Measurements from ENCODE around the gene HNRNPD. TPM values are rescaled to one million over a fixed set of nuclear protein-coding genes. Genes with fewer than 3 reads are reported as not detected.

HNRNPD gene
- total and polyA plus RNA-seq, 10 of the 15 experiments (the other 5 are each of a cell fraction or from before 2014, with no cell fraction given): 76.6 to 882 (median 265) TPM

DNA sequence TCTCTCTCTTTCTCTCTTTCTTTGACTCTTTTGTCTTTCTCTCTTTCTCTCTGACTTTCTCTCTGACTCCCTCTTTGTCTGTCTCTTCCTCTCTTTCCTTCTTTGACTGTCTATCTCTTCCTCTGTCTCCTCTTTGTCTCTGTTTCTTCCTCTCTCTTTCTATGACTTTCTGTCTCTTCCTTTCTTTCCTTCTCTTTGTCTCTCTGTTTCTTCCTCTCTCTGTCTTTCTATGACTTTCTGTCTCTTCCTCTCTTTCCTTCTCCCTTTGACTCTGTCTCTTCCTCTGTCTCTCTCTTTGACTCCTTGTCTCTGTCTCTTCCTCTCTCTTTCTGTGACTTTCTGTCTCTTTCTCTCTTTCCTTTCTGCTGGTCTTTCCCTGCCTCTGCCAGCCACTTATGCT, 38.7 kb downstream of the HNRNPD start:
- no peak overlapping the region for H3K9ac ChIP-seq (ENCODE audit: control insufficient read depth, insufficient read depth, low read length)
- H3K4me1 ChIP-seq (ENCODE audit: control insufficient read depth, insufficient read depth, low read length): no peaks in the 10 kb centered on the region
- ChIA-PET RAD21 (ENCODE audit: unreplicated experiment) (no interaction called here), SMC1A (ENCODE audit: uncharacterized antibody, unreplicated experiment) (no interaction called here), CTCF (no interaction called here), POLR2A (no interaction called here)
- H3K27ac ChIP-seq (ENCODE audit: control insufficient read depth, insufficient read depth): no peak overlapping the region
- in situ Hi-C loops (cut with MboI) (no loop called here), intact Hi-C loops (cut with micrococcal nuclease; ENCODE audit: unreplicated experiment) (no loop called here)
- ATAC-seq: no peak
- H2AFZ ChIP-seq (ENCODE audit: control insufficient read depth, low read depth, low read length): no peak overlapping the region
- no peaks in the 10 kb centered on the region for H3K36me3 ChIP-seq (ENCODE audit: control insufficient read depth in 2 of 2, insufficient read depth in 2 of 2, low read length in 1 of 2)
- no peak overlapping the region for H3K4me3 ChIP-seq
- no peaks in the 10 kb centered on the region for H4K20me1 ChIP-seq (ENCODE audit: control insufficient read depth, insufficient read depth)
- FAIRE-seq: no peak
- H3K4me2 ChIP-seq (ENCODE audit: control insufficient read depth, insufficient read depth): no peak overlapping the region
- DNase-seq (ENCODE audit: low read depth, low spot score): no peak
- TF ChIP-seq MEF2A (IDR thresholded peaks at IDR 0.05; ENCODE audit: insufficient read depth, low read depth, low read length) (no peak), CHD2 (IDR thresholded peaks at IDR 0.05; ENCODE audit: borderline replicate concordance, low read depth, low read length) (no peak), RELA (IDR thresholded peaks at IDR 0.05; ENCODE audit: borderline replicate concordance, partially characterized antibody) (no peak), SP1 (IDR thresholded peaks at IDR 0.05; ENCODE audit: low read depth, low read length) (no peak), BACH1 (IDR thresholded peaks at IDR 0.05; ENCODE audit: borderline replicate concordance) (no peak), MTA2 (IDR thresholded peaks at IDR 0.05; ENCODE audit: low read depth) (no peak), CEBPB (IDR thresholded peaks at IDR 0.05; ENCODE audit: borderline replicate concordance in 1 of 2, low read depth in 2 of 2, low read length in 2 of 2) (no peak), TCF3 (IDR thresholded peaks at IDR 0.05; ENCODE audit: borderline replicate concordance, insufficient read depth, low read depth, low read length) (no peak), HDAC6 (IDR thresholded peaks at IDR 0.05; ENCODE audit: unreplicated experiment) (no peak)
- TF ChIP-seq, protein P1, sequence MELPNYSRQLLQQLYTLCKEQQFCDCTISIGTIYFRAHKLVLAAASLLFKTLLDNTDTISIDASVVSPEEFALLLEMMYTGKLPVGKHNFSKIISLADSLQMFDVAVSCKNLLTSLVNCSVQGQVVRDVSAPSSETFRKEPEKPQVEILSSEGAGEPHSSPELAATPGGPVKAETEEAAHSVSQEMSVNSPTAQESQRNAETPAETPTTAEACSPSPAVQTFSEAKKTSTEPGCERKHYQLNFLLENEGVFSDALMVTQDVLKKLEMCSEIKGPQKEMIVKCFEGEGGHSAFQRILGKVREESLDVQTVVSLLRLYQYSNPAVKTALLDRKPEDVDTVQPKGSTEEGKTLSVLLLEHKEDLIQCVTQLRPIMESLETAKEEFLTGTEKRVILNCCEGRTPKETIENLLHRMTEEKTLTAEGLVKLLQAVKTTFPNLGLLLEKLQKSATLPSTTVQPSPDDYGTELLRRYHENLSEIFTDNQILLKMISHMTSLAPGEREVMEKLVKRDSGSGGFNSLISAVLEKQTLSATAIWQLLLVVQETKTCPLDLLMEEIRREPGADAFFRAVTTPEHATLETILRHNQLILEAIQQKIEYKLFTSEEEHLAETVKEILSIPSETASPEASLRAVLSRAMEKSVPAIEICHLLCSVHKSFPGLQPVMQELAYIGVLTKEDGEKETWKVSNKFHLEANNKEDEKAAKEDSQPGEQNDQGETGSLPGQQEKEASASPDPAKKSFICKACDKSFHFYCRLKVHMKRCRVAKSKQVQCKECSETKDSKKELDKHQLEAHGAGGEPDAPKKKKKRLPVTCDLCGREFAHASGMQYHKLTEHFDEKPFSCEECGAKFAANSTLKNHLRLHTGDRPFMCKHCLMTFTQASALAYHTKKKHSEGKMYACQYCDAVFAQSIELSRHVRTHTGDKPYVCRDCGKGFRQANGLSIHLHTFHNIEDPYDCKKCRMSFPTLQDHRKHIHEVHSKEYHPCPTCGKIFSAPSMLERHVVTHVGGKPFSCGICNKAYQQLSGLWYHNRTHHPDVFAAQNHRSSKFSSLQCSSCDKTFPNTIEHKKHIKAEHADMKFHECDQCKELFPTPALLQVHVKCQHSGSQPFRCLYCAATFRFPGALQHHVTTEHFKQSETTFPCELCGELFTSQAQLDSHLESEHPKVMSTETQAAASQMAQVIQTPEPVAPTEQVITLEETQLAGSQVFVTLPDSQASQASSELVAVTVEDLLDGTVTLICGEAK (IDR thresholded peaks at IDR 0.05; ENCODE audit: borderline replicate concordance): no peak
- TF ChIP-seq, protein P2, sequence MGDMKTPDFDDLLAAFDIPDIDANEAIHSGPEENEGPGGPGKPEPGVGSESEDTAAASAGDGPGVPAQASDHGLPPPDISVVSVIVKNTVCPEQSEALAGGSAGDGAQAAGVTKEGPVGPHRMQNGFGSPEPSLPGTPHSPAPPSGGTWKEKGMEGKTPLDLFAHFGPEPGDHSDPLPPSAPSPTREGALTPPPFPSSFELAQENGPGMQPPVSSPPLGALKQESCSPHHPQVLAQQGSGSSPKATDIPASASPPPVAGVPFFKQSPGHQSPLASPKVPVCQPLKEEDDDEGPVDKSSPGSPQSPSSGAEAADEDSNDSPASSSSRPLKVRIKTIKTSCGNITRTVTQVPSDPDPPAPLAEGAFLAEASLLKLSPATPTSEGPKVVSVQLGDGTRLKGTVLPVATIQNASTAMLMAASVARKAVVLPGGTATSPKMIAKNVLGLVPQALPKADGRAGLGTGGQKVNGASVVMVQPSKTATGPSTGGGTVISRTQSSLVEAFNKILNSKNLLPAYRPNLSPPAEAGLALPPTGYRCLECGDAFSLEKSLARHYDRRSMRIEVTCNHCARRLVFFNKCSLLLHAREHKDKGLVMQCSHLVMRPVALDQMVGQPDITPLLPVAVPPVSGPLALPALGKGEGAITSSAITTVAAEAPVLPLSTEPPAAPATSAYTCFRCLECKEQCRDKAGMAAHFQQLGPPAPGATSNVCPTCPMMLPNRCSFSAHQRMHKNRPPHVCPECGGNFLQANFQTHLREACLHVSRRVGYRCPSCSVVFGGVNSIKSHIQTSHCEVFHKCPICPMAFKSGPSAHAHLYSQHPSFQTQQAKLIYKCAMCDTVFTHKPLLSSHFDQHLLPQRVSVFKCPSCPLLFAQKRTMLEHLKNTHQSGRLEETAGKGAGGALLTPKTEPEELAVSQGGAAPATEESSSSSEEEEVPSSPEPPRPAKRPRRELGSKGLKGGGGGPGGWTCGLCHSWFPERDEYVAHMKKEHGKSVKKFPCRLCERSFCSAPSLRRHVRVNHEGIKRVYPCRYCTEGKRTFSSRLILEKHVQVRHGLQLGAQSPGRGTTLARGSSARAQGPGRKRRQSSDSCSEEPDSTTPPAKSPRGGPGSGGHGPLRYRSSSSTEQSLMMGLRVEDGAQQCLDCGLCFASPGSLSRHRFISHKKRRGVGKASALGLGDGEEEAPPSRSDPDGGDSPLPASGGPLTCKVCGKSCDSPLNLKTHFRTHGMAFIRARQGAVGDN (IDR thresholded peaks at IDR 0.05): no peak
- TF ChIP-seq, protein P3, sequence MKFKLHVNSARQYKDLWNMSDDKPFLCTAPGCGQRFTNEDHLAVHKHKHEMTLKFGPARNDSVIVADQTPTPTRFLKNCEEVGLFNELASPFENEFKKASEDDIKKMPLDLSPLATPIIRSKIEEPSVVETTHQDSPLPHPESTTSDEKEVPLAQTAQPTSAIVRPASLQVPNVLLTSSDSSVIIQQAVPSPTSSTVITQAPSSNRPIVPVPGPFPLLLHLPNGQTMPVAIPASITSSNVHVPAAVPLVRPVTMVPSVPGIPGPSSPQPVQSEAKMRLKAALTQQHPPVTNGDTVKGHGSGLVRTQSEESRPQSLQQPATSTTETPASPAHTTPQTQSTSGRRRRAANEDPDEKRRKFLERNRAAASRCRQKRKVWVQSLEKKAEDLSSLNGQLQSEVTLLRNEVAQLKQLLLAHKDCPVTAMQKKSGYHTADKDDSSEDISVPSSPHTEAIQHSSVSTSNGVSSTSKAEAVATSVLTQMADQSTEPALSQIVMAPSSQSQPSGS (IDR thresholded peaks at IDR 0.05; ENCODE audit: low read length): no peak
- BruUV-seq (replicated peaks): no TSS peak
- H3K27me3 ChIP-seq (replicated peaks in 1 of 2; ENCODE audit: control insufficient read depth in 2 of 2, insufficient read depth in 2 of 2, low read length in 1 of 2): no peaks in the 10 kb centered on the region
- H3K79me2 ChIP-seq (ENCODE audit: control insufficient read depth, insufficient read depth, low read length): no peaks in the 10 kb centered on the region
- H3K9me3 ChIP-seq (replicated peaks; ENCODE audit: control insufficient read depth, insufficient read depth, low read length): no peaks in the 10 kb centered on the region; the same call in 2 of the 3 replicates
